Measurements from ENCODE around the gene FAM168A. TPM values are rescaled to one million over a fixed set of nuclear protein-coding genes. Genes with fewer than 3 reads are reported as not detected.

FAM168A gene
- total RNA-seq, 2 experiments from 2014 or later: 10.1 to 23.7 TPM

DNA sequence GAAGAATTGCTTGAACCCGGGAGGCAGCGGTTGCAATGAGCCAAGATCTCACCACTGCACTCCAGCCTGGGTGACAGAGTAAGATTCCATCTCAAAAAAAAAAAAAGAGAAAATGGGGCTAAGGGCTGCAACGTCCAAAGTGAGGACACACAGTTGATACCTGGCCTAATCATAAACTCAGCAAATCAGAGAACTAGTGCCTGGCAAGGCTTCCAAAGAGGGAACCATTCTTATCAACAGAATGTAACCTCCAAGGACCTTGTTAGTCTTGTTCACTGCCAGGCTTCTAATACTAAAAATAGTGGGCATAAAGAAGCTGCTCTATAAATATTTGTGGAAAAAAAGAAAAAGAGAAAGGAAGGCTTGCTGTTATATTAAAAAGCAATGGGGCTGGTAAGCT is 42.3 kb downstream of the FAM168A start:
- CTCF ChIA-PET (ENCODE audit: unreplicated experiment): no interaction called here
- no peaks in the 10 kb centered on the region for H3K79me2 ChIP-seq (ENCODE audit: insufficient read depth, low read depth, low read length)

DNA sequence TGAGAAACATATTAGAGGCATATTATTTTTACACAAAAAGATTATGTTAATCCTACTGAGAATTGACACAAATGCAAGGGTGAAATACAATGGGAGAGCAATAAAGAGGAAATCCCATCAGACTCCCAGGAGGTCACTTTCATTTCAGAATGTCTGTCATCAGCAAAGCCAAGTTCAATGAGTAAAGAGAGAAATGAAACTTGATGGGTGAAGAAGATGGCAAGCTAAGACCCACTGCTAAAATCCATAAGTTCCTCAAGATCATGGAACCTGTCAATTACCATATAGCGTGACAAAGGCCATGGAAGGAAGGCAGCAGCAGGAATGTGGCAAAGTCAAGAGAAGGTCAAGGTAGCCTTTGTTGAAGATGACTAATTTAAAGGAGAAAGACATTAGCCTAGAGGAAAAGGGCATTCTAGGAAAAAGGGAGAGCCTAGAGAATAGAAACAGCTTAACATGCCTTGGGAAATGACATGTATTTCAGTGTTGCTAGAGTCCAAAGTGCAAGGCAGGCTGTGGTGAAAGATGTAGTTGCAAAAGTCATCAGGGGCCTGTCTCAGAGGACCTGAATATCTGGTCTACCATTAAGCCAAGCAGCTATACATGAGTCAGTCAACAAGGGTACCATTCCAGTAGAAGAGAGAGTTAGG is 43.1 kb downstream of the FAM168A start:
- Histone ChIP-seq H3K36me3 (ENCODE audit: insufficient read depth, low read length) (no peaks in the 10 kb centered on the region), H3K4me3 (ENCODE audit: low read depth, low read length, poor library complexity, severe bottlenecking) (no peak overlapping the region), H3K9me3 (ENCODE audit: low read length) (no peaks in the 10 kb centered on the region), H3K4me1 (ENCODE audit: insufficient read depth, low read length, poor library complexity, severe bottlenecking) (peaks cover 9% of the 10 kb centered on the region), H2AFZ (ENCODE audit: low read length) (no peak overlapping the region), H4K20me1 (ENCODE audit: insufficient read depth, low read length) (no peaks in the 10 kb centered on the region), H3K4me2 (ENCODE audit: low read length) (no peak overlapping the region), H3K27ac (ENCODE audit: low read depth, low read length, poor library complexity, severe bottlenecking) (no peak overlapping the region), H3K79me2 (ENCODE audit: insufficient read depth, low read depth, low read length) (no peaks in the 10 kb centered on the region), H3K9me2 (ENCODE audit: insufficient read depth, low read length) (no peaks in the 10 kb centered on the region)
- TF ChIP-seq, protein P1, sequence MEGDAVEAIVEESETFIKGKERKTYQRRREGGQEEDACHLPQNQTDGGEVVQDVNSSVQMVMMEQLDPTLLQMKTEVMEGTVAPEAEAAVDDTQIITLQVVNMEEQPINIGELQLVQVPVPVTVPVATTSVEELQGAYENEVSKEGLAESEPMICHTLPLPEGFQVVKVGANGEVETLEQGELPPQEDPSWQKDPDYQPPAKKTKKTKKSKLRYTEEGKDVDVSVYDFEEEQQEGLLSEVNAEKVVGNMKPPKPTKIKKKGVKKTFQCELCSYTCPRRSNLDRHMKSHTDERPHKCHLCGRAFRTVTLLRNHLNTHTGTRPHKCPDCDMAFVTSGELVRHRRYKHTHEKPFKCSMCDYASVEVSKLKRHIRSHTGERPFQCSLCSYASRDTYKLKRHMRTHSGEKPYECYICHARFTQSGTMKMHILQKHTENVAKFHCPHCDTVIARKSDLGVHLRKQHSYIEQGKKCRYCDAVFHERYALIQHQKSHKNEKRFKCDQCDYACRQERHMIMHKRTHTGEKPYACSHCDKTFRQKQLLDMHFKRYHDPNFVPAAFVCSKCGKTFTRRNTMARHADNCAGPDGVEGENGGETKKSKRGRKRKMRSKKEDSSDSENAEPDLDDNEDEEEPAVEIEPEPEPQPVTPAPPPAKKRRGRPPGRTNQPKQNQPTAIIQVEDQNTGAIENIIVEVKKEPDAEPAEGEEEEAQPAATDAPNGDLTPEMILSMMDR (conservative IDR thresholded peaks at IDR 0.05; ENCODE audit: low read length): no peak
- TF ChIP-seq EZH2phosphoT487 (IDR thresholded peaks at IDR 0.05; ENCODE audit: borderline replicate concordance, low read depth, low read length): no peak
- intact Hi-C loops (cut with micrococcal nuclease; ENCODE audit: unreplicated experiment): no loop called here
- no peak for DNase-seq (ENCODE audit: low spot score)
- CTCF ChIA-PET (ENCODE audit: unreplicated experiment): no interaction called here
- POLR2A ChIA-PET: interaction anchor here (1.2 kb wide), 1 partner anchor 106 kb away, joined by 4 read pairs; no protein-coding TSS in a partner anchor
- no TSS peak for BruUV-seq (replicated peaks)

More for the DNA sequence above, 42.3 kb downstream of the FAM168A start:
- intact Hi-C loops (cut with micrococcal nuclease; ENCODE audit: unreplicated experiment): no loop called here
- POLR2A ChIA-PET: interaction anchor here (0.6 to 1.2 kb wide), 3 partner anchors 9 to 106 kb away, joined by 3 to 4 read pairs (median 3); no protein-coding TSS in a partner anchor
- Histone ChIP-seq H4K20me1 (ENCODE audit: insufficient read depth, low read length) (no peaks in the 10 kb centered on the region), H3K9me3 (ENCODE audit: low read length) (no peaks in the 10 kb centered on the region), H3K4me2 (ENCODE audit: low read length) (no peak overlapping the region), H3K36me3 (ENCODE audit: insufficient read depth, low read length) (no peaks in the 10 kb centered on the region), H3K4me1 (ENCODE audit: insufficient read depth, low read length, poor library complexity, severe bottlenecking) (peaks cover 9% of the 10 kb centered on the region), H2AFZ (ENCODE audit: low read length) (no peak overlapping the region), H3K4me3 (ENCODE audit: low read depth, low read length, poor library complexity, severe bottlenecking) (no peak overlapping the region), H3K27ac (ENCODE audit: low read depth, low read length, poor library complexity, severe bottlenecking) (no peak overlapping the region), H3K9me2 (ENCODE audit: insufficient read depth, low read length) (no peaks in the 10 kb centered on the region)
- no TSS peak for BruUV-seq (replicated peaks)
- TF ChIP-seq, protein P1 (conservative IDR thresholded peaks at IDR 0.05; ENCODE audit: low read length): no peak
- no peak for TF ChIP-seq EZH2phosphoT487 (IDR thresholded peaks at IDR 0.05; ENCODE audit: borderline replicate concordance, low read depth, low read length)
- no peak for DNase-seq (ENCODE audit: low spot score)

DNA sequence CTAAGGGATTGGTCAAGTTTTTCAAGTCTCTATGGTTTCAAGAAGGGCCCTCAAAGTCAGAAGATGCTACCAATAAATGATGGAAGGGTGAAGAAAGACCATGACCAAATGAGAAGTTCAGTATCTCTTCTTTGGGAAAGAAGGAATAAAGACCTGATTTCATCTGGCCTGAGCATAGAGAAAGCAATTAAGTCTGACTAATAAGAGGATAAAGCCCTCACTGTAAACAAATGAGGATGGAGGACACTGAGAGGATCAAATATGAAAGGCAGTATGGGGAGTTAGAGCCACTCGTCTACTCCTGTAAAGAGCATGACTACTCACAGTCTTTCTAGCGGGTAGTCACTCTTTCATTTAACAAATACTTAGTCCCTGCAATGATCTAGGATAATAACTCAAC is 44.6 kb downstream of the FAM168A start:
- Histone ChIP-seq H3K9me2 (ENCODE audit: insufficient read depth, low read length) (no peaks in the 10 kb centered on the region), H2AFZ (ENCODE audit: low read length) (no peak overlapping the region), H3K4me3 (ENCODE audit: low read depth, low read length, poor library complexity, severe bottlenecking) (no peak overlapping the region), H3K36me3 (ENCODE audit: insufficient read depth, low read length) (no peaks in the 10 kb centered on the region), H3K4me1 (ENCODE audit: insufficient read depth, low read length, poor library complexity, severe bottlenecking) (peaks cover 9% of the 10 kb centered on the region), H3K79me2 (ENCODE audit: insufficient read depth, low read depth, low read length) (no peaks in the 10 kb centered on the region), H3K9me3 (ENCODE audit: low read length) (no peaks in the 10 kb centered on the region), H4K20me1 (ENCODE audit: insufficient read depth, low read length) (no peaks in the 10 kb centered on the region), H3K27ac (ENCODE audit: low read depth, low read length, poor library complexity, severe bottlenecking) (no peak overlapping the region), H3K4me2 (ENCODE audit: low read length) (no peak overlapping the region)
- BruUV-seq (replicated peaks): no TSS peak
- CTCF ChIA-PET (ENCODE audit: unreplicated experiment): no interaction called here
- TF ChIP-seq, protein P1 (conservative IDR thresholded peaks at IDR 0.05; ENCODE audit: low read length): no peak
- no peak for TF ChIP-seq EZH2phosphoT487 (IDR thresholded peaks at IDR 0.05; ENCODE audit: borderline replicate concordance, low read depth, low read length)
- intact Hi-C loops (cut with micrococcal nuclease; ENCODE audit: unreplicated experiment): no loop called here
- POLR2A ChIA-PET: no interaction called here
- DNase-seq (ENCODE audit: low spot score): no peak
